ENCODE measurements around the gene TMCC2. TPM values are rescaled to one million over a fixed set of nuclear protein-coding genes. Genes with fewer than 3 reads are reported as not detected.
A peak's percentile ranks its signal among the peaks of the same experiment; 100 is the strongest.

Gene TMCC2
- total RNA-seq, 1 donor from 2014 or later, result 3.4 TPM

GRCh38 chr1:205190845-205191577, 36.7 kb upstream of the TMCC2 start:
- no peak overlapping the region for H3K4me3 Mint-ChIP-seq (ENCODE audit: unreplicated experiment)

GRCh38 chr1:205191622-205192021, 36.1 kb upstream of the TMCC2 start:
- Mint-ChIP-seq H3K9me3 (ENCODE audit: unreplicated experiment) (no peaks in the 10 kb centered on the region), H3K4me3 (ENCODE audit: unreplicated experiment) (no peak overlapping the region), H3K27me3 (ENCODE audit: unreplicated experiment) (no peaks in the 10 kb centered on the region), H3K36me3 (ENCODE audit: unreplicated experiment) (peaks cover 4% of the 10 kb centered on the region), H3K27ac (ENCODE audit: unreplicated experiment) (no peak overlapping the region), H3K4me1 (ENCODE audit: unreplicated experiment) (peaks cover 13% of the 10 kb centered on the region)
- TF ChIP-seq CTCF (IDR thresholded peaks at IDR 0.05), result no peak
- DNase-seq (ENCODE audit: extremely low spot score, unreplicated experiment), result no peak

More at GRCh38 chr1:205190845-205191577, 36.7 kb upstream of the TMCC2 start:
- no peaks in the 10 kb centered on the region for H3K27me3 Mint-ChIP-seq (ENCODE audit: unreplicated experiment)
- no peak overlapping the region for H3K27ac Mint-ChIP-seq (ENCODE audit: unreplicated experiment)
- H3K9me3 Mint-ChIP-seq (ENCODE audit: unreplicated experiment), result no peaks in the 10 kb centered on the region
- no peak for TF ChIP-seq CTCF (IDR thresholded peaks at IDR 0.05)
- H3K36me3 Mint-ChIP-seq (ENCODE audit: unreplicated experiment), result peaks cover 6% of the 10 kb centered on the region
- peaks cover 13% of the 10 kb centered on the region for H3K4me1 Mint-ChIP-seq (ENCODE audit: unreplicated experiment)
- no peak for DNase-seq (ENCODE audit: extremely low spot score, unreplicated experiment)

GRCh38 chr1:205192287-205192686, 35.5 kb upstream of the TMCC2 start:
- Mint-ChIP-seq H3K27me3 (ENCODE audit: unreplicated experiment) (no peaks in the 10 kb centered on the region), H3K27ac (ENCODE audit: unreplicated experiment) (no peak overlapping the region), H3K4me1 (ENCODE audit: unreplicated experiment) (peaks cover 13% of the 10 kb centered on the region), H3K36me3 (ENCODE audit: unreplicated experiment) (no peaks in the 10 kb centered on the region), H3K9me3 (ENCODE audit: unreplicated experiment) (no peaks in the 10 kb centered on the region), H3K4me3 (ENCODE audit: unreplicated experiment) (no peak overlapping the region)
- no peak for DNase-seq (ENCODE audit: extremely low spot score, unreplicated experiment)
- TF ChIP-seq CTCF (IDR thresholded peaks at IDR 0.05), result no peak

- Mint-ChIP-seq H3K27me3 (ENCODE audit: unreplicated experiment) (no peaks in the 10 kb centered on the region), H3K36me3 (ENCODE audit: unreplicated experiment) (no peaks in the 10 kb centered on the region), H3K27ac (ENCODE audit: unreplicated experiment) (peak overlapping the region; percentile 35), H3K4me3 (ENCODE audit: unreplicated experiment) (no peak overlapping the region), H3K9me3 (ENCODE audit: unreplicated experiment) (no peaks in the 10 kb centered on the region), H3K4me1 (ENCODE audit: unreplicated experiment) (peaks cover 21% of the 10 kb centered on the region)
- no peak for DNase-seq (ENCODE audit: extremely low spot score, unreplicated experiment)
- no peak for TF ChIP-seq CTCF (IDR thresholded peaks at IDR 0.05)
These were observed 28.4 kb upstream of the TMCC2 start for GRCh38 chr1:205199090-205199930.

GRCh38 chr1:205199931-205200299, 27.8 kb upstream of the TMCC2 start:
- no peak for DNase-seq (ENCODE audit: extremely low spot score, unreplicated experiment)
- no peaks in the 10 kb centered on the region for H3K27me3 Mint-ChIP-seq (ENCODE audit: unreplicated experiment)
- no peak overlapping the region for H3K27ac Mint-ChIP-seq (ENCODE audit: unreplicated experiment)
- no peak for TF ChIP-seq CTCF (IDR thresholded peaks at IDR 0.05)
- H3K4me3 Mint-ChIP-seq (ENCODE audit: unreplicated experiment), result no peak overlapping the region
- no peaks in the 10 kb centered on the region for H3K9me3 Mint-ChIP-seq (ENCODE audit: unreplicated experiment)
- H3K4me1 Mint-ChIP-seq (ENCODE audit: unreplicated experiment), result peaks cover 23% of the 10 kb centered on the region
- H3K36me3 Mint-ChIP-seq (ENCODE audit: unreplicated experiment), result no peaks in the 10 kb centered on the region
